Right lobe of liver (tissue), 4 donors: ENCODE results near the gene NUDT22.

Experiments used
- POLR2A ChIP-seq: fragments of 450-650 bp; IDR thresholded peaks from one replicate; pipeline ENCODE4 v1.6.1; 2017; ENCODE audit warnings: antibody characterized with exemption, mild to moderate bottlenecking
- TF ChIP-seq, protein P1 (sequence below), 4 donors: fragments of 200-600 bp in 3 of 4; fragments of 450-650 bp in 1 of 4; IDR thresholded peaks; one replicate each; pipeline versions ENCODE4 v1.5.1 to v1.8.0; 2016 to 2022; ENCODE audit warnings: antibody characterized with exemption in 4 of 4, mild to moderate bottlenecking in 2 of 4
- donor health status: DM: no; HTN: no; CAD: no.
- donor health status: DM: no; HTN: no; CAD: no.
- donor health status: DM: no; HTN: yes; CAD: no.

DNA sequence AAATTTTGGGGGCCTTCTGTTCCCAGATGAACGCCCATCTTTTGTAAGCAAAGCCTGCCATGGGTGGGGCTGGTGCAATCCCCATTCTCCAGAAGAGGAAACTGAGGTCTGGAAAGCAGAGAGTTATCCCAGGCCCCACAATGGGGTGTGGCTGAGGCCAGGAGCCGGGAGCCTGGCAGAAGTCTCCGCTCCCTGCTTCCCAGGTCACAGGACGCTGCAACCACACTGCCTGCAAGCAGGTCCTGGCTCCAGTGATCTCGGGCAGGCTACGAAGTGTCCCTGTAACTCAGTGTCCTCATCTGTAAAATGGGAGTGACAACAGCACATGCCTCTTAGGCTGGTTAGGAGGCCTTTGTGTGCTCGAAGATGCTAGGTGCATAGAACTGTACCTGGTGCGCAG lies 27.0 kb downstream of the NUDT22 start:
- TF ChIP-seq, protein P1, sequence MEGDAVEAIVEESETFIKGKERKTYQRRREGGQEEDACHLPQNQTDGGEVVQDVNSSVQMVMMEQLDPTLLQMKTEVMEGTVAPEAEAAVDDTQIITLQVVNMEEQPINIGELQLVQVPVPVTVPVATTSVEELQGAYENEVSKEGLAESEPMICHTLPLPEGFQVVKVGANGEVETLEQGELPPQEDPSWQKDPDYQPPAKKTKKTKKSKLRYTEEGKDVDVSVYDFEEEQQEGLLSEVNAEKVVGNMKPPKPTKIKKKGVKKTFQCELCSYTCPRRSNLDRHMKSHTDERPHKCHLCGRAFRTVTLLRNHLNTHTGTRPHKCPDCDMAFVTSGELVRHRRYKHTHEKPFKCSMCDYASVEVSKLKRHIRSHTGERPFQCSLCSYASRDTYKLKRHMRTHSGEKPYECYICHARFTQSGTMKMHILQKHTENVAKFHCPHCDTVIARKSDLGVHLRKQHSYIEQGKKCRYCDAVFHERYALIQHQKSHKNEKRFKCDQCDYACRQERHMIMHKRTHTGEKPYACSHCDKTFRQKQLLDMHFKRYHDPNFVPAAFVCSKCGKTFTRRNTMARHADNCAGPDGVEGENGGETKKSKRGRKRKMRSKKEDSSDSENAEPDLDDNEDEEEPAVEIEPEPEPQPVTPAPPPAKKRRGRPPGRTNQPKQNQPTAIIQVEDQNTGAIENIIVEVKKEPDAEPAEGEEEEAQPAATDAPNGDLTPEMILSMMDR (IDR thresholded peaks at IDR 0.05), result no peak
- TF ChIP-seq POLR2A, result no peak
